GM12872 (cell line): ENCODE results near the gene KMT5C.

ENCODE experiments used
- TF ChIP-seq, protein P1 (sequence below): IDR thresholded peaks from 3 replicates; pipeline ENCODE4 v1.5.1; 2011; ENCODE audit warnings: low read depth, mild to moderate bottlenecking, low read length, moderate library complexity; ENCODE audit not compliant: insufficient read depth

The KMT5C gene

GRCh38 chr19:55373306-55373992 lies 33.8 kb downstream of the KMT5C start:
- TF ChIP-seq, protein P1, sequence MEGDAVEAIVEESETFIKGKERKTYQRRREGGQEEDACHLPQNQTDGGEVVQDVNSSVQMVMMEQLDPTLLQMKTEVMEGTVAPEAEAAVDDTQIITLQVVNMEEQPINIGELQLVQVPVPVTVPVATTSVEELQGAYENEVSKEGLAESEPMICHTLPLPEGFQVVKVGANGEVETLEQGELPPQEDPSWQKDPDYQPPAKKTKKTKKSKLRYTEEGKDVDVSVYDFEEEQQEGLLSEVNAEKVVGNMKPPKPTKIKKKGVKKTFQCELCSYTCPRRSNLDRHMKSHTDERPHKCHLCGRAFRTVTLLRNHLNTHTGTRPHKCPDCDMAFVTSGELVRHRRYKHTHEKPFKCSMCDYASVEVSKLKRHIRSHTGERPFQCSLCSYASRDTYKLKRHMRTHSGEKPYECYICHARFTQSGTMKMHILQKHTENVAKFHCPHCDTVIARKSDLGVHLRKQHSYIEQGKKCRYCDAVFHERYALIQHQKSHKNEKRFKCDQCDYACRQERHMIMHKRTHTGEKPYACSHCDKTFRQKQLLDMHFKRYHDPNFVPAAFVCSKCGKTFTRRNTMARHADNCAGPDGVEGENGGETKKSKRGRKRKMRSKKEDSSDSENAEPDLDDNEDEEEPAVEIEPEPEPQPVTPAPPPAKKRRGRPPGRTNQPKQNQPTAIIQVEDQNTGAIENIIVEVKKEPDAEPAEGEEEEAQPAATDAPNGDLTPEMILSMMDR = no peak

GRCh38 chr19:55373993-55374757 lies 34.5 kb downstream of the KMT5C start:
- TF ChIP-seq, protein P1 = no peak

GRCh38 chr19:55376241-55376933 lies 36.7 kb downstream of the KMT5C start, which contains the start of gene TMEM190:
TMEM190 (plus strand) TSS chr19:55376826; CDS start chr19:55376854, 28 bp downstream.
- TF ChIP-seq, protein P1 = no peak

DNA sequence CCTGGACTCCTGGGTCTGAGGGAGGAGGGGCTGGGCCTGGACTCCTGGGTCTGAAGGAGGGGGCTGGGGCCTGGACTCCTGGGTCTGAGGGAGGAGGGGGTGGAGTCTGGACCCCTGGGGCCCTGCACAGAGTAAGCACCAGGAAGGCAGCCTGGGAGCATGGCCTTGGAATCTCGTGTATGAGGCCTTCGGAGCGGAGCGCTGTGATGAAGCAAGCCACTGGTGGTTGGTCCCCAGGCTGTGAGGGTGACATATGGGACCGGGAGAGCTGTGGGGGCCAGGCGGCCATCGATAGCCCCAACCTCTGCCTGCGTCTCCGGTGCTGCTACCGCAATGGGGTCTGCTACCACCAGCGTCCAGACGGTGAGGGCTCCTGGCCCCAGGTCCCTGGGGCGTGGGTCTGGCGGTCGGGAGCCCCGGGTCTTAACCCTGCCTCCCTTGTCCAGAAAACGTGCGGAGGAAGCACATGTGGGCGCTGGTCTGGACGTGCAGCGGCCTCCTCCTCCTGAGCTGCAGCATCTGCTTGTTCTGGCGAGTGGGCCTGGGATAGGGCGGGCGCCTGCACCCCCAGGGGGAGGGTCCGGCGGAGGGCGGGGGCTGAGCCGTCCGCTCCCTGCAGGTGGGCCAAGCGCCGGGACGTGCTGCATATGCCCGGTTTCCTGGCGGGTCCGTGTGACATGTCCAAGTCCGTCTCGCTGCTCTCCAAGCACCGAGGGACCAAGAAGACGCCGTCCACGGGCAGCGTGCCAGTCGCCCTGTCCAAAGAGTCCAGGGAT lies 37.9 kb downstream of the KMT5C start:
- TF ChIP-seq, protein P1 = no peak

- TF ChIP-seq, protein P1 = no peak
These were observed 39.5 kb downstream of the KMT5C start for GRCh38 chr19:55379174-55379573.

DNA sequence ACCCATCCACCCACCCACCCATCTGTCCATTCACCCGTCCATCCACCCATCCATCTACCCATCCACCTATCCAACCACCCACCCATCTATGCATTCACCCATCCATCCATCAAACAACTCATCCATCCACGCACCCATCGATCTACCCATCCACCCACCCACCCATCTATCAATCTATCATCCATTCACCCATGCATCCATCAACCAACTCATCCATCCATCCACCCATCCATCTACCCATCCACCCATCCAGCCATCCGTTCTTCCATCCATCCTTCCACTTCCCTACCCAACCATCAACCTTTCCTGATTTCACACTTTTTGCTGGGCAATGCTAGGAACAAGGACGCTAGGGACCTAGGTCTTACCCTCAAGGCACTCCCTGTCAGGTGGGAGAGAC lies 42.3 kb downstream of the KMT5C start:
- TF ChIP-seq, protein P1 = no peak
